Measurements from ENCODE around the gene ANKRD36C.
"Not testable (repeated sequence)": the region's sequence is repeated elsewhere in the genome, so short reads cannot be mapped to it uniquely, and the experiment has no call there.

The ANKRD36C gene

DNA sequence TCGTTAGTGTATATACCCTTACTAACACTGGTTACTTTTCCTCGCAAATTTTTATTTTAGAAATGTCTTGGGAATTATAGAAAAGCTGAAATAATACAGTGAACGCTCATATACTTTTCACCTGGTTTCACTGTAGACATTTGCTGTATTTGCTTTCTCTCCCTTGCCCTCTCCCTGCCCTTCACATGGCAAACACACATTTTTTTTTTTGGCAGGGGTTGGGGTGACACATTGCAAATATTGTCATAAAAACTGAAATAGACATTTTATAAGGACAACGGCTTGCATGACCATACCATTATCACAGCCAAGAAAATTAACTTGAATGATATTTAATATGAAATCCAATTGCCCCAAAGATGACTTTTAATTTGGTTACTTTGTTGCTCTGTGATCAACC lies 24.7 kb upstream of the ANKRD36C start:
- not testable (repeated sequence) for H3K36me3 Mint-ChIP-seq (ENCODE audit: low read depth); H3K27ac Mint-ChIP-seq; H3K9me3 Mint-ChIP-seq; DNase-seq (ENCODE audit: low spot score); H3K27me3 Mint-ChIP-seq (ENCODE audit: low read depth); H3K4me1 Mint-ChIP-seq (ENCODE audit: low read depth); H3K4me3 Mint-ChIP-seq

DNA sequence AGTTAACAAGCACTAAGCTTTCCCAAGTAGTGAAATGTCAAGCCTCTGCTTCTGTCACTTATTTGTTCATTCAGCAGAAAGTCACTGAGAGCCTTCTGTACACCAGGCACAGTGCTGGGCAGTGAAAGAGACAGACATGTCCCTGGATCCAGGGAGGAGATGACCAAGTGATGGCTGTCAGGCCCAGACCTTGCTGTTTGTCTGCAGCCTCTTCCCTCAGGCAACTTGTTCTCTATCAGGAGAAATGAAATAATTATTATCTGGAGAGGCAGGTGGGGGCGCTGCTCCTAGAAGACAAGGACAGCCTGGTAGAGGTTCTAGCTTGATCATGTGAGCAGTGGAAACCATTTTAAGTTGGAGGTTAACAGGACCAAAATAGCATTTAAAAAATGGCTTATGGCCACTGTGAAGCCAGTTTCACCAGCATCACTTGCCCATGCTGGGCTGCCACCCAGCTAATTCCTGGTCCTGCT lies 21.2 kb upstream of the ANKRD36C start:
- H3K27ac Mint-ChIP-seq; DNase-seq (ENCODE audit: low spot score); H3K4me3 Mint-ChIP-seq; H3K9me3 Mint-ChIP-seq; H3K36me3 Mint-ChIP-seq (ENCODE audit: low read depth): not testable (repeated sequence)
- Mint-ChIP-seq H3K4me1 (ENCODE audit: low read depth) (peaks cover 11% of the 10 kb centered on the region), H3K27me3 (ENCODE audit: low read depth) (peaks cover 12% of the 10 kb centered on the region)

DNA sequence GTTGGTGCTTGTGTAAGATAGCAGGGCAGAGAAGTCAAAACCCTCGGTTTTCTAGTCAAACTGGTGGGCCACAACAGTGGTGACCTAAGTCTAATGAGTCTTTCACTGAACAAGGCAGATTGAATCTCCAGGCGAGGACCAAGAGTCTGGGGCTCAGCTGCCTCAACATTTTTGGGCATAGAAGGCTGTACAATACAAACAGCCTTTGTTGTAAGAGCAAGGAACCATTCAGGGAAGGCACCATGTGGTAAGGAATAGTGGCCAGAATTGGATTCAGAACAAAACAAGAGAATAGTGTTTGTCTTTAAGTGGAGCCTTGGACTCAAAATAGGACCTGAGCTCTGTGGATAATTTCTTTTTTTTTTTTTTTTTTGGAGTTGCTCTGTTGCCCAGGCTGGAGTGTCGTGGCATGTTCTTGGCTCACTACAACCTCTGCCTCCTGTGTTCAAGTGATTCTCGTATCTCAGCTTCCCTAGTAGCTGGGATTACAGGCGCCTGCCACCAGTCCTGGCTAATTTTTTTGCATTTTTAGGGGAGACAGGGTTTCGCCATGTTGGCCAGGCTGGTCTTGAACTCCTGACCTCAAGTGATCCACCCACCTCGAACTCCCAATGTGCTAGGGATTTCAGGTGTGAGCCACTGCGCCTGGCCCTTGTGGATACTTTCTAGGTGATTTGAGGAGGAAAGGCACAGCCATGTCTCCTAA lies 20.6 kb upstream of the ANKRD36C start:
- H3K27ac Mint-ChIP-seq: not testable (repeated sequence)

DNA sequence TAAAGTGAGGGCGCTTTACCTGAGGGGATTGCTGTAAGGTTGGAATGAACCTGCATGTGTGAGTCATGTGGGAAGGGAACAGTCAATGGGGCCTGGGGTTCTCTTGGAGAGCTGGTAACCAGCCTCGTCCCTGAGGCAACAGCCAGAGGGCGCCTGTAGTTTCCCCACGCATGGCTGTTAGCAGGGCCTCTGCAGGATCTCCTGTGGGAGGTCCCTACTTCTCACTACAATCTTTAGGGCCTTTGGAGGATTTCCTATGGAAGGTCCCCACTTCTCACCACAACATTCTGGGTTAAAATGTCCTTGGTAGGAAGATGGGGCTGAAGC lies 19.5 kb upstream of the ANKRD36C start:
- Mint-ChIP-seq H3K27me3 (ENCODE audit: low read depth) (peaks cover 23% of the 10 kb centered on the region), H3K4me1 (ENCODE audit: low read depth) (peaks cover 11% of the 10 kb centered on the region), H3K4me3 (peak overlapping the region; percentile 69)
- not testable (repeated sequence) for H3K27ac Mint-ChIP-seq; H3K9me3 Mint-ChIP-seq; H3K36me3 Mint-ChIP-seq (ENCODE audit: low read depth)
- peak; percentile 38 for DNase-seq (ENCODE audit: low spot score)

More for the DNA sequence above, 20.6 kb upstream of the ANKRD36C start:
- peaks cover 11% of the 10 kb centered on the region for H3K4me1 Mint-ChIP-seq (ENCODE audit: low read depth)
- not testable (repeated sequence) for DNase-seq (ENCODE audit: low spot score); H3K4me3 Mint-ChIP-seq; H3K36me3 Mint-ChIP-seq (ENCODE audit: low read depth); H3K9me3 Mint-ChIP-seq
- H3K27me3 Mint-ChIP-seq (ENCODE audit: low read depth): peaks cover 12% of the 10 kb centered on the region

DNA sequence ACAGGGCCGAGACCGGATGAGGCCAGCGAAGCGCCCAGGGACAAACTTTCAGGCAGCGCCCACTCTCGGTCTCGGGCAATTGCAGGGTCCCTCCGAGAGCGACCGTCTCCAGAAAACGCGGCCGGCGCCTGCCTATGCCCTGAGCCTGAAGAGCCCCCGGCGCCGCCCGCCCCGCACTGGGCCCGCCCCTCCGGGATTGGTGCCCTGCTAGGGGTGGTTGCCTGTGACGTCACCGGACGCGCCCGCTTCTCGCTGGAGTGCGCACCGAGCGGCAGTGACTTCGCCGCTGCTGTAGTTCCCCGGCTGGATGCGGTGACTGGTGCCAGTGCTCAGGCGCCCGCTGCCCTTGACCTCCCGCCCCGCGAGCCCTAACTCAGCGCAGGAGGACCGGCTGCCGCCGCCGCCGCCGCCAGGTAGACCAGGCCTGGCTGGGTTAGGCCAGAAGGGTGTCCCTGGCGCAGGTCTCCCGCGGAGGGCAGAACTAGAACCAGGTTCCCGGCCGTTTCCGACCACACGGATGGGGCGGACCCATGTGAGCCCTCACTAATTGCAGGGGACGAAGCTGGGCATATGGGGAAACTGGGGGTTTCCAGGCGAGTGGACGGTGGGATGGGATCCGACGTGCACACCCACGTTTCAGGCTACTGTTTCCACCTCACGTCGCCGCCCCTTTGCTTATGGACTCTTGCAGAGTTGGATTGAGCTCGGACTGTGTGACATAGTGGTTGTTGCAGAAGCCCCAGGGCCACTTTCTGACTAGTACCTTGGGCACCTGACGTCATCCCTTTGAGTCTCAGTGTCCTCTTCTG lies 18.9 kb upstream of the ANKRD36C start:
- peaks cover 28% of the 10 kb centered on the region for H3K27me3 Mint-ChIP-seq (ENCODE audit: low read depth)
- peak overlapping the region; percentile 80 for H3K4me3 Mint-ChIP-seq
- peak overlapping the region; percentile 69 for H3K27ac Mint-ChIP-seq
- H3K9me3 Mint-ChIP-seq; H3K36me3 Mint-ChIP-seq (ENCODE audit: low read depth): not testable (repeated sequence)
- peaks cover 11% of the 10 kb centered on the region for H3K4me1 Mint-ChIP-seq (ENCODE audit: low read depth)
- DNase-seq (ENCODE audit: low spot score): peak; percentile 97

DNA sequence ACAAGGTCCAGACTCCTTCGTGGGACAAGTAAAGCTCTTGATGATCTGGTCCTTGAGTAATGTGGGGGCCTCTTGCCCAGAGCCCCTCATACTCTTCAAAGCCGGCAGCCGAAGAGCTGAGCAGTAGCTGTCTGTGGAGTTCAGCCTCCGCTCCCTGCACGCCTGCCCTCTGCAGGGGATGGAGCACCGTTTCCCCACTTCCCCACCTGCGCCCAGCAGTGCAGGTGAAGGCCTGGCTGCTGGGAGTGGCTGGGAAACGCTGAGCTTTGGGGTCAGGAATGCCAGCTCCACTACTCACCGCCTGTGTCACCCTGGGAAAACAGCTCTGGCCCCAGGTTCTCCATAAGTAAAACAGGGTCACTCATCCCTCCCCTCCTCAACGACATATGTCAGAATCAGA lies 18.2 kb upstream of the ANKRD36C start:
- Mint-ChIP-seq H3K27ac (peak overlapping the region; percentile 69), H3K27me3 (ENCODE audit: low read depth) (peaks cover 34% of the 10 kb centered on the region), H3K4me1 (ENCODE audit: low read depth) (peaks cover 11% of the 10 kb centered on the region), H3K4me3 (peak overlapping the region; percentile 80)
- not testable (repeated sequence) for H3K9me3 Mint-ChIP-seq; H3K36me3 Mint-ChIP-seq (ENCODE audit: low read depth); DNase-seq (ENCODE audit: low spot score)

DNA sequence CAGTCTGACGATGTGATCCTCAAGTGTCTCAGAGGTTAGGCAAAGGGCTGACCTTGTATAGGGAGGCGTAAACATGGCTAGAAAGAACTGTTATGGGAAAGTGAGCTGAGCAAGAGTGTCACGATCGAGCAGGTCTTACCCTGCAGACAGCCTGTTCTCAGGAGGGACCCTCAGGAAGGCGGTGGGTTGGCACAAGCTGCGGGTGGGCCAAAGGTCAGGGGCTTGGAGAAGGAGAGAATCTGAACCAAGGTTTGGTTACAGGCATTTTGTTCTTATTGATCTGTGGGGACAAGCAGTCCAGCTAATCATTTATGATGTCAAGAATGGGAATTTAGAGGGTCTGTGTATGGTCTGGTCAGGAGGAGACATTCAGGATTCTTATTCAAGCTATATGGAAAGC lies 16.4 kb upstream of the ANKRD36C start:
- not testable (repeated sequence) for H3K27ac Mint-ChIP-seq; H3K36me3 Mint-ChIP-seq (ENCODE audit: low read depth); H3K9me3 Mint-ChIP-seq; H3K4me3 Mint-ChIP-seq; DNase-seq (ENCODE audit: low spot score)
- H3K4me1 Mint-ChIP-seq (ENCODE audit: low read depth): peaks cover 11% of the 10 kb centered on the region
- H3K27me3 Mint-ChIP-seq (ENCODE audit: low read depth): peaks cover 41% of the 10 kb centered on the region

DNA sequence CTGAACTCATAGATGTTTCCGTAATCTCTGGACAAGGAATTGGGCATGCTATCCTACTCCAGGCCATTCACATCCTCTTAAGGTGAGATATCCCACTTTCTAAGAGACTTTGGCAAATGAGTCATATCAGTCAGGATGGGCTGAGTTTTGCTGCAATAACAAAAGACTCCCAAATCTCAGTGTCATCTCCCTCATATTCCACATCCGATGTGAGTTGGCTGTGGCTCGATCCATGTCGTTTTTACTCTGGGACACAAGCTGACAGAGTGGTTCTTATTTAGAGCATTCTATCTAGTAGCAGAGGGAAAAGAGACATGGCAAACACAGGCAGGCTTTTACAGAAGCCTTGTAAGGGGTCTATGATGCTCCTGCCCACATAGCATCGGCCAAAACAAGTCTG lies 14.6 kb upstream of the ANKRD36C start:
- not testable (repeated sequence) for H3K27ac Mint-ChIP-seq; H3K36me3 Mint-ChIP-seq (ENCODE audit: low read depth); H3K4me3 Mint-ChIP-seq; H3K4me1 Mint-ChIP-seq (ENCODE audit: low read depth); H3K9me3 Mint-ChIP-seq; DNase-seq (ENCODE audit: low spot score)
- peaks cover 52% of the 10 kb centered on the region for H3K27me3 Mint-ChIP-seq (ENCODE audit: low read depth)

DNA sequence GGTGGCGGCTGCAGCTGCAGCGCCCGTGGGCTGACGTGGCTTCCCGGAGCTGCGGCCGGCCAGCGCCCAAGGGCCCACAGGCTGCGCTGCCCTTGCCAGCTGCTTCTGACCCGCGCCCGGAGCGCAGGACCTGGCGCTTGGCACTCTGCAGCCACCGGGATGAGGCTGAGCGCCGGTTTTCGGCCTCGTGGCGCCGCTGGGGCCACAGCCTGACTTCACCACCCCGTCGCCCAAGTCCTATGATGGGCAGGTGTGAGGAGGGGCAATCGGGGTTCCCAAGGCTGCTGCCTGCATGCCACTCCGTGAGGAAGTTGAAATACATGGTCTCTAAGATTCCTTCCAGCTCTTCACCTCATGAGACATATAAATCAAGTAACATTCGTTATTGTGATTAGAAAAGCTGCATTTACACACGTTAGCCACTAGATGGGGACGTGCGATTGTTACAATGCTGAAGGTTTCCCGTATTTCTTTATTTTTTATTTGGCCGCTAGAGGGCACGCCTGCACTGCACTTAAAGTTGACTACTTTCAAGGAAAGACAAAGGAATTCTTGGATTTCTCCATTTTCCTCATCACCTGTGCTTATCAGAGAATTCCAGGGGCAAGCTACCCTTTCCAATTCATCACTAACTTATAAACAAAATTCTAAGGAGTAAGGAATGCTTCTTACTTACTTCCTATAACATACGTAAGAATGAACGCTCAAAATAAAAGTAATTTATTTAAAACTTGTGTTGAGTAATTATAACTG lies 1.1 kb upstream of the ANKRD36C start:
- DNase-seq (ENCODE audit: low spot score): peak; percentile 42
- H3K9me3 Mint-ChIP-seq; H3K36me3 Mint-ChIP-seq (ENCODE audit: low read depth); H3K4me1 Mint-ChIP-seq (ENCODE audit: low read depth): not testable (repeated sequence)
- H3K27me3 Mint-ChIP-seq (ENCODE audit: low read depth): peaks cover 23% of the 10 kb centered on the region
- H3K4me3 Mint-ChIP-seq: peak overlapping the region; percentile 83
- peak overlapping the region; percentile 92 for H3K27ac Mint-ChIP-seq

DNA sequence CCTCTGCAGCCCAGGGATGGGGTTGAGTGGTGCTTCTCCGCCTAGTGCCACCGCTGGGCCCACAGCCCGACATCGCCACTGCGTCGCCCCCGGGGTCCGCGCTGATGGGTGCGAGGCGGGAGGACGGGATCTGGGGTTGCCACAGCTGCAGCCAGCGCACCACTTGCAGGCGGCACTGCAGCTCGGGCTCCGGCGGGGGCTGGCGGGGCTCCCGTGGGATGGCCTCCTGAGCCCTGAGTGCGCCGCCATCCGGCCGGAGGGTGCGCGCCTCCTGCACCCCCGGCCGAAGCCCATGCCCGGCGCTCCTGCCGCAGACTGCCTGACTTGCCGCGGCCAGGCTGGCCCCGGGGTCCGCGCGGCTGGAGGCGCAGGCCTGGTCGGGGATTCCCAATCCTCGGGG lies 478 bp upstream of the ANKRD36C start:
- H3K27ac Mint-ChIP-seq: peak overlapping the region; percentile 81
- H3K9me3 Mint-ChIP-seq; H3K36me3 Mint-ChIP-seq (ENCODE audit: low read depth); H3K4me1 Mint-ChIP-seq (ENCODE audit: low read depth): not testable (repeated sequence)
- peaks cover 22% of the 10 kb centered on the region for H3K27me3 Mint-ChIP-seq (ENCODE audit: low read depth)
- H3K4me3 Mint-ChIP-seq: peak overlapping the region; percentile 73
- peak; percentile 52 for DNase-seq (ENCODE audit: low spot score)

DNA sequence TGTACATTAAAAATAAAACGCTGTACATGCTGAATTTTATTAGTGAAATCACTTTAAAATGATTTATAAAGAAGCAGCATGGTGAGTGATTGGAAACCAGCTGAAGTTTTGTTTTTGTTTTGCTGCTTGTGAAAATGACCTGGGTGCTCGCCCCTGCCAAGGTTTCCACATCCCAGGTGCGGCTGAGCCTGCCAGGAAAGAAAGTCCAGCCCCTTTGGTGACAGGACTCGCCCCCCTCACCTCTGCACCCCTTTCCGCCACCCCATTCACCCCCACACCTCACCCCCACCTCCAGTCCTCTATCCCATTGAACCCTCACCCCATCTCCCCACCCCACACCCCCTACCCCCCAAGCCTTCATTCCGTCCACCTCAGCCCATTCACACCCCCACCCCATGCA lies 740 bp downstream of the ANKRD36C start:
- H3K4me3 Mint-ChIP-seq: peak overlapping the region; percentile 77
- peak overlapping the region; percentile 80 for H3K27ac Mint-ChIP-seq

DNA sequence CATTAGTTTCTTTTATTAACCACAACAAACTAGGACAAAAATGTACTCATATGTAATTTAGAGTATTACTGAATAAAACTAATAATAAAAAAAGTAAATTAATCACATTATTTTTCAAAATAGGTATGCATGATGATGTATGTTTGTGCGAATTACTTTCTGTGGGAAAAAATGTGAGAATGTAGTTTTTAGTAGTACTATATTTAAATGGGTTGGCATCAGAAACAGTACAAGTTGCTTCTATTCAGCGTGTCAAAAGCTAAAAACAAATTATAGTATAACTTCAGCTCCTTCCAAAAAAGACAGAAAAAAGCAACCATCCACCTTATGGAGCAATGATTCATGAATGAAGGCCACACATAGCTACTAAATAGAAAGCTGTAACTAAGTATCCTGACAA lies 40.0 kb downstream of the ANKRD36C start:
- DNase-seq (ENCODE audit: low spot score); H3K27ac Mint-ChIP-seq; H3K27me3 Mint-ChIP-seq (ENCODE audit: low read depth); H3K4me3 Mint-ChIP-seq; H3K9me3 Mint-ChIP-seq; H3K4me1 Mint-ChIP-seq (ENCODE audit: low read depth): not testable (repeated sequence)
- peaks cover 27% of the 10 kb centered on the region for H3K36me3 Mint-ChIP-seq (ENCODE audit: low read depth)

More for the DNA sequence above, 740 bp downstream of the ANKRD36C start:
- H3K4me1 Mint-ChIP-seq (ENCODE audit: low read depth); H3K36me3 Mint-ChIP-seq (ENCODE audit: low read depth); H3K9me3 Mint-ChIP-seq; DNase-seq (ENCODE audit: low spot score): not testable (repeated sequence)
- H3K27me3 Mint-ChIP-seq (ENCODE audit: low read depth): peaks cover 17% of the 10 kb centered on the region

DNA sequence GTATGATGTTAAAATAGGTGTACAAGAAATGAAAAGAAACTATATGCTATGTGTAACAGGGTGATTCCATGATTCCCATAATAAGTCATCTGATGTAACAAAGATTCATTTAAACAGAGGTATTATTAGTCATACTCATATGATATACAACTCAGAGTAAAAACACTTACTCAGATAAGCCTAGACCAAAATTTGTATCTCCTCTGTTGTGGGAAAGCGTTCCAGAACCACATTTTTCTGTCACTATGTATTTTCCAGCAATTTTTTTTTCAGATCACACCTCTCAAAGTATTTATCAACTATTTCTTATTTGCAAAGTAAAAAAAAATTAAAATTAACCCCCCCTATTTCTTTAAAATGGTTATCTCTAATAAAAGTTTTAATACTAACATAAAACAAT lies 43.6 kb downstream of the ANKRD36C start:
- not testable (repeated sequence) for H3K27me3 Mint-ChIP-seq (ENCODE audit: low read depth); H3K4me3 Mint-ChIP-seq; H3K4me1 Mint-ChIP-seq (ENCODE audit: low read depth); DNase-seq (ENCODE audit: low spot score); H3K27ac Mint-ChIP-seq
- Mint-ChIP-seq H3K36me3 (ENCODE audit: low read depth) (peaks cover 25% of the 10 kb centered on the region), H3K9me3 (peaks cover 13% of the 10 kb centered on the region)

DNA sequence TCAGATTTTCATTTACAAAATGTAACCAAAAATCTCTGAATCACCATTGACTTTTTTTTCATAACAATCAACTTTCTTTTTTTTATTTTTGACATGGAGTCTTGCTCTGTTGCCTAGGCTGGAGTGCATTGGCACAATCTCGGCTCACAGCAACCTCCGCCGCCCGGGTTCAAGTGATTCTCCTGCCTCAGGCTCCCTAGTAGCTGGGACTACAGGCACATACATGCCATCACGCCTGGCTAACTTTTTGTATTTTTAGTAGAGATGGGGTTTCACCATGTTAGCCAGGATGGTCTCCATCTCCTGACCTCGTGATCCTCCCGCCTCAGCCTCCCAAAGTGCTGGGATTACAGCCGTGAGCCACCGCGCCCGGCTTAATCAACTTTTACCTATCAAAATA lies 51.7 kb downstream of the ANKRD36C start:
- not testable (repeated sequence) for H3K4me3 Mint-ChIP-seq; H3K9me3 Mint-ChIP-seq; H3K4me1 Mint-ChIP-seq (ENCODE audit: low read depth); H3K27me3 Mint-ChIP-seq (ENCODE audit: low read depth); H3K27ac Mint-ChIP-seq; DNase-seq (ENCODE audit: low spot score)
- peaks cover 20% of the 10 kb centered on the region for H3K36me3 Mint-ChIP-seq (ENCODE audit: low read depth)
